HepG2 (cell line): Measurements from ENCODE around the gene SERTAD1. TPM values are rescaled to one million over a fixed set of nuclear protein-coding genes. Genes with fewer than 3 reads are reported as not detected.

ENCODE experiments used
- ATAC-seq: fragments of 200-7000 bp; cut with Tn5 transposase; 3 replicates; pipeline ENCODE4 v1.9.1; 2020; ENCODE audit warnings: mild to moderate bottlenecking, moderate library complexity
- BruUV-seq: library from RNA; stranded (reverse); fragments of 400-500 nt; replicated peaks from 2 replicates; lab custom pipeline; 2021; lab: Mats Ljungman, UMichigan
- CTCF ChIA-PET: fragments of 300-600 bp; formaldehyde crosslinking; extraction: SDS; loops from one replicate; lab custom pipeline; 2021; ENCODE audit warnings: low total read pairs, inconsistent platforms, low intra/inter-chr PET ratio; lab: Yijun Ruan, JAX
- POLR2A ChIA-PET: fragments of 350-600 bp; sonication (Branson Sonifier 250); formaldehyde crosslinking; loops from one replicate; lab custom pipeline; 2020; ENCODE audit warnings: antibody characterized with exemption, inconsistent platforms; lab: Yijun Ruan, JAX
- DNase-seq: peaks from one replicate; pipeline ENCODE4 v3.0.0-alpha.2; 2015; ENCODE audit warnings: low spot score
- FAIRE-seq: peaks from 3 replicates; lab custom pipeline; 2011; peaks lifted over from hg19 to GRCh38; lab: Jason Lieb, UNC
- H2AFZ ChIP-seq: one replicate; pipeline ENCODE4 v1.6.1; 2011; ENCODE audit warnings: low read length, inconsistent platforms
- H3K27ac ChIP-seq: fragments of 300-600 bp; 3 replicates; pipeline ENCODE4 v1.8.0; 2011; ENCODE audit warnings: mixed run types, mild to moderate bottlenecking, mixed read lengths, low read length, inconsistent platforms; ENCODE audit not compliant: insufficient read depth; ENCODE audit errors: extremely low read length
- H3K27me3 ChIP-seq, 2 experiments: fragments of 200-600 bp in 1 of 2; 2 replicates in 1 of 2; 3 replicates in 1 of 2; pipeline versions ENCODE4 v1.6.0 to v1.8.0; 2011; ENCODE audit warnings: low read length in 2 of 2, mild to moderate bottlenecking in 2 of 2, moderate library complexity in 2 of 2, inconsistent platforms in 1 of 2; ENCODE audit not compliant: insufficient read depth in 2 of 2, control insufficient read depth in 1 of 2
- H3K36me3 ChIP-seq, 2 experiments: fragments of 200-600 bp in 1 of 2; replicated peaks in 1 of 2; 2 replicates in 1 of 2; 3 replicates in 1 of 2; pipeline versions ENCODE4 v1.5.1 to v1.8.0; 2011; ENCODE audit warnings: low read length in 2 of 2, inconsistent platforms in 1 of 2; ENCODE audit not compliant: insufficient read depth in 2 of 2, control insufficient read depth in 1 of 2
- H3K4me1 ChIP-seq: 2 replicates; pipeline ENCODE4 v1.5.1; 2012; ENCODE audit warnings: low read length, inconsistent platforms; ENCODE audit not compliant: insufficient read depth
- H3K4me2 ChIP-seq: 2 replicates; pipeline ENCODE4 v1.6.0; 2011; ENCODE audit warnings: low read depth, low read length, inconsistent platforms
- H3K4me3 ChIP-seq, 3 experiments: fragments of 200-600 bp in 1 of 3; sonication (generic), shearing (Covaris generic) in 1 of 3; replicated peaks in 1 of 3; 2 replicates each; pipeline ENCODE4 v1.5.1; 2011 to 2016; ENCODE audit warnings: low read length in 3 of 3, inconsistent platforms in 2 of 3, low read depth in 2 of 3, mild to moderate bottlenecking in 2 of 3, control low read depth in 1 of 3, mixed read lengths in 1 of 3; ENCODE audit not compliant: insufficient read depth in 1 of 3
- H3K79me2 ChIP-seq: one replicate; pipeline ENCODE4 v1.6.1; 2011; ENCODE audit warnings: low read length, inconsistent platforms; ENCODE audit not compliant: insufficient read depth
- H3K9ac ChIP-seq: 2 replicates; pipeline ENCODE4 v1.6.0; 2011; ENCODE audit warnings: mild to moderate bottlenecking, low read depth, low read length, inconsistent platforms; ENCODE audit not compliant: insufficient read depth
- H3K9me3 ChIP-seq: 2 replicates; pipeline ENCODE4 v1.5.1; 2012; ENCODE audit warnings: mild to moderate bottlenecking, low read length
- H4K20me1 ChIP-seq: 2 replicates; pipeline ENCODE4 v1.6.0; 2011; ENCODE audit warnings: inconsistent platforms, mild to moderate bottlenecking, low read length, moderate library complexity; ENCODE audit not compliant: insufficient read depth
- AKNA ChIP-seq: sonication (generic); formaldehyde crosslinking; IDR thresholded peaks from 2 replicates; pipeline ENCODE4 v1.4.0; 2020; ENCODE audit warnings: missing genetic modification reagents, borderline replicate concordance
- ARHGAP35 ChIP-seq: sonication (generic); formaldehyde crosslinking; IDR thresholded peaks from 2 replicates; pipeline ENCODE4 v1.9.0; 2022; ENCODE audit warnings: mild to moderate bottlenecking, inconsistent platforms, moderate library complexity, missing genetic modification reagents, borderline replicate concordance
- EHMT2 ChIP-seq: fragments of 200-600 bp; sonication (generic); IDR thresholded peaks from 2 replicates; pipeline ENCODE4 v1.7.0; 2017; ENCODE audit warnings: antibody characterized with exemption, low read depth, low read length, borderline replicate concordance
- FLYWCH1 ChIP-seq: sonication (generic); formaldehyde crosslinking; IDR thresholded peaks from 2 replicates; pipeline ENCODE4 v1.8.1; 2023; ENCODE audit warnings: mild to moderate bottlenecking, missing genetic modification reagents
- GATA4 ChIP-seq: sonication (generic); IDR thresholded peaks from 2 replicates; pipeline ENCODE4 v1.6.1; 2016; ENCODE audit warnings: antibody characterized with exemption, low read depth, borderline replicate concordance
- HMG20A ChIP-seq: IDR thresholded peaks from 2 replicates; pipeline ENCODE4 v1.6.1; 2016; ENCODE audit warnings: borderline replicate concordance
- IRX3 ChIP-seq: sonication (generic); formaldehyde crosslinking; IDR thresholded peaks from 2 replicates; pipeline ENCODE4 v1.8.1; 2023; ENCODE audit warnings: mild to moderate bottlenecking, low read depth, missing genetic modification reagents, borderline replicate concordance
- JUND ChIP-seq: sonication (generic); formaldehyde crosslinking; IDR thresholded peaks from 2 replicates; pipeline ENCODE4 v1.8.0; 2022; ENCODE audit warnings: mild to moderate bottlenecking, missing genetic modification reagents
- KDM5A ChIP-seq: fragments of 200-600 bp; sonication (generic); IDR thresholded peaks from 2 replicates; pipeline ENCODE4 v1.7.0; 2018; ENCODE audit warnings: antibody characterized with exemption, mild to moderate bottlenecking, low read length, borderline replicate concordance
- MXD4 ChIP-seq: IDR thresholded peaks from 2 replicates; pipeline ENCODE4 v1.6.1; 2016; ENCODE audit warnings: mild to moderate bottlenecking, missing biosample characterization, missing genetic modification reagents
- PHF8 ChIP-seq: sonication (generic); formaldehyde crosslinking; IDR thresholded peaks from 2 replicates; pipeline ENCODE4 v1.5.0; 2020; ENCODE audit warnings: missing genetic modification reagents
- SMAD1 ChIP-seq: sonication (generic); formaldehyde crosslinking; IDR thresholded peaks from 2 replicates; pipeline ENCODE4 v1.4.0; 2020; ENCODE audit warnings: missing genetic modification reagents, low read depth, mild to moderate bottlenecking, borderline replicate concordance
- STAT5B ChIP-seq: sonication (generic); formaldehyde crosslinking; IDR thresholded peaks from 2 replicates; pipeline ENCODE4 v1.4.0; 2020; ENCODE audit warnings: missing genetic modification reagents
- ZFYVE20 ChIP-seq: sonication (generic); formaldehyde crosslinking; IDR thresholded peaks from 2 replicates; pipeline ENCODE4 v1.8.0; 2023; ENCODE audit warnings: low read depth, mild to moderate bottlenecking, moderate library complexity, missing genetic modification reagents, borderline replicate concordance
- ZMAT3 ChIP-seq: sonication (generic); formaldehyde crosslinking; conservative IDR thresholded peaks from 2 replicates; pipeline ENCODE4 v1.7.0; 2021; ENCODE audit warnings: missing genetic modification reagents
- WGBS: methylation state at CpG from one replicate; pipeline ENCODE4 v1.1.6; 2017; ENCODE audit warnings: low lambda C conversion rate; 5-methylcytosine and 5-hydroxymethylcytosine counted together
- in situ Hi-C: cut with HindIII; loops from 2 replicates; pipeline ENCODE4 v1.10.0; 2017; ENCODE audit warnings: low pct_unique_long_range_greater_than_20kb; ENCODE audit not compliant: extremely low pct_ligation_motif_present
- intact Hi-C: fragments of 100-400 bp; cut with micrococcal nuclease; formaldehyde crosslinking; loops from one replicate; pipeline ENCODE4 v1.10.0; 2022; ENCODE audit not compliant: unreplicated experiment
- polyA plus RNA-seq, 8 experiments: library from polyadenylated mRNA; depleted of rRNA in 3 of 8; stranded (reverse) in 7 of 8; unstranded in 1 of 8; fragments of >200 nt; fragmentation: Illumina TruSeq in 4 of 8; extraction: Trizol in 4 of 8; gene quantifications; 2 replicates each; pipeline versions ENCODE4 v1.2.1 to v1.2.3, GENCODE V29; 2011 to 2016; ENCODE audit warnings: low read depth in 4 of 8, missing spikeins in 1 of 8, mixed read lengths in 1 of 8; ENCODE audit not compliant: insufficient read depth in 1 of 8
- total RNA-seq, 5 experiments: library from RNA; depleted of rRNA; stranded (reverse); fragments of >200 nt; fragmentation: Illumina TruSeq; extraction: Trizol; gene quantifications; 2 replicates each; pipeline ENCODE4 v1.2.3, GENCODE V29; 2016; ENCODE audit warnings: low read depth in 1 of 5
- TF ChIP-seq, protein P1 (sequence below): conservative IDR thresholded peaks from 2 replicates; pipeline ENCODE4 v1.6.1; 2018; ENCODE audit warnings: missing genetic modification reagents
- TF ChIP-seq, protein P2 (sequence below): sonication (generic); formaldehyde crosslinking; IDR thresholded peaks from 2 replicates; pipeline ENCODE4 v1.4.0; 2020; ENCODE audit warnings: mild to moderate bottlenecking, missing genetic modification reagents

Gene SERTAD1
- total and polyA plus RNA-seq, 2 of the 13 experiments (the other 11 are each of a cell fraction or from before 2014, with no cell fraction given), result 4.3 to 4.5 TPM

DNA sequence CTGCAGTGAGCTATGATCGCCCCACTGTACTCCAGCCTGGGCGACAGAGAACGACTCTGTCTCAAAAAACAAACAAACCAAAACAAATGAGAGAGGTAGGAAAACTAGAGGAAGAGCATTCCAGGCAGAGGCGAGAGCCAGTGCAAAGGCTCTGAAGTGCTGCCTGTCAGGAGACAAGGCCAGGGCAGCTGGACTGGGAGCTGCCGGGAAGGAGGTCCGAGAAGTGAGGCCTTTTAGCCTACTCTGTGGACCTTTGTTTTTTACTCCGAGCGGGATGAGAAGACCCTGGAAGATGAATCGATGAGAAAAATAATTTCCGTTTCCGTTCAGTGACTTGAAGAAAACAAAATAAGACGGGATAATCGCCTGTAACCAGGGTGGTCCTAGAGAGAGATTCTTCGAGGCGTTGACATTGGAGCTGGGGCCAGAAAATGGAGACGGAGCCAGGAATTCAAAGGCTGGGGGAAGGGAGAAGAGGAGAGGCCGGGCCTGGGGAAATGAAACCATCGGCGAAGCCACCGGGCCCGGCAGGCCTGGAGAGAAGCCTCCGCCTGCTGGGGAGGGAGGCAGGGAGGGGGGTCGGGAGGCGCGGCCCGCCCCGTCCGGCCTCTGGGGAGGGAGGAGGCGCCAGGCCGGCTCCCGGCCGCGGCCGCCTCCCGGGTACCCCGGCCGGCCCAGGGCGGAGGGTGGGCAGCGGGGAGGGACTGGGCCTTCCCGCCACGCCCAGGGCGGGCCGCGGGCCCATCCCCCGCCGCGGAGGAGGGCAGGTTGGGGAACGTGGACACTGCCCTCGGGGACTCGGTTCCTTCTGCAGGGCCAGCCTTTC lies 7.8 kb upstream of the SERTAD1 start:
- no peaks in the 10 kb centered on the region for H3K36me3 ChIP-seq
- ATAC-seq (peak; percentile 90), FAIRE-seq (peak; percentile 83), DNase-seq (peak; percentile 78)
- peak overlapping the region; percentile 82 for H3K9ac ChIP-seq
- H3K27ac ChIP-seq, result peak overlapping the region; percentile 93
- H3K4me1 ChIP-seq, result peaks cover 40% of the 10 kb centered on the region
- no peaks in the 10 kb centered on the region for H3K79me2 ChIP-seq
- no peaks in the 10 kb centered on the region for H4K20me1 ChIP-seq
- no peaks in the 10 kb centered on the region; a peak in 1 of 5 replicates for H3K27me3 ChIP-seq
- peak overlapping the region; percentile 83 for H3K4me2 ChIP-seq
- in situ Hi-C loops (no loop called here), intact Hi-C loops (loop anchor here (1.0 kb wide), 1 partner anchor 10 kb away; no protein-coding TSS in a partner anchor)
- H3K9me3 ChIP-seq, result no peaks in the 10 kb centered on the region
- ChIA-PET POLR2A (interaction anchor here (0.7 to 4.7 kb wide), 12 partner anchors 8 to 202 kb away, joined by 3 to 60 read pairs (median 6); partner anchors contain the start of genes BLVRB, C19orf47, PLD3 and SERTAD1), CTCF (no interaction called here)
- BruUV-seq, result TSS peak; percentile 100
- under 1% methylated on average over 22 of the region's 50 CpGs for WGBS
- peak overlapping the region; percentile 57 for H2AFZ ChIP-seq
- H3K4me3 ChIP-seq, result peak overlapping the region; percentile 51 to 72 (median 71)
- TF ChIP-seq ZMAT3 (CRISPR knock-in tag) (no peak), ZFYVE20 (CRISPR knock-in tag) (no peak), FLYWCH1 (CRISPR knock-in tag) (no peak), STAT5B (no peak), PHF8 (CRISPR knock-in tag) (peak; percentile 60), ARHGAP35 (CRISPR knock-in tag) (0 out of 2 replicates have a peak, but pooled peaks have one; percentile 7), AKNA (CRISPR knock-in tag) (no peak), IRX3 (CRISPR knock-in tag) (no peak), KDM5A (no peak), HMG20A (no peak), GATA4 (no peak), SMAD1 (CRISPR knock-in tag) (no peak), MXD4 (peak; percentile 21; the same call in 1 of the 2 replicates), JUND (CRISPR knock-in tag) (no peak), EHMT2 (no peak)
- TF ChIP-seq, protein P1, sequence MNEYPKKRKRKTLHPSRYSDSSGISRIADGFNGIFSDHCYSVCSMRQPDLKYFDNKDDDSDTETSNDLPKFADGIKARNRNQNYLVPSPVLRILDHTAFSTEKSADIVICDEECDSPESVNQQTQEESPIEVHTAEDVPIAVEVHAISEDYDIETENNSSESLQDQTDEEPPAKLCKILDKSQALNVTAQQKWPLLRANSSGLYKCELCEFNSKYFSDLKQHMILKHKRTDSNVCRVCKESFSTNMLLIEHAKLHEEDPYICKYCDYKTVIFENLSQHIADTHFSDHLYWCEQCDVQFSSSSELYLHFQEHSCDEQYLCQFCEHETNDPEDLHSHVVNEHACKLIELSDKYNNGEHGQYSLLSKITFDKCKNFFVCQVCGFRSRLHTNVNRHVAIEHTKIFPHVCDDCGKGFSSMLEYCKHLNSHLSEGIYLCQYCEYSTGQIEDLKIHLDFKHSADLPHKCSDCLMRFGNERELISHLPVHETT (CRISPR knock-in tag), result no peak; the same call in none of the 2 replicates
- TF ChIP-seq, protein P2, sequence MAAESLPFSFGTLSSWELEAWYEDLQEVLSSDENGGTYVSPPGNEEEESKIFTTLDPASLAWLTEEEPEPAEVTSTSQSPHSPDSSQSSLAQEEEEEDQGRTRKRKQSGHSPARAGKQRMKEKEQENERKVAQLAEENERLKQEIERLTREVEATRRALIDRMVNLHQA (CRISPR knock-in tag), result no peak
